Prostate gland (tissue), 2 donors: ENCODE data around the gene VPS13D. TPM values are rescaled to one million over a fixed set of nuclear protein-coding genes. Genes with fewer than 3 reads are reported as not detected.

Experiments
- DNase-seq: peaks from one replicate; pipeline ENCODE4 v3.0.0-alpha.2; 2019; ENCODE audit warnings: low spot score
- H3K27ac ChIP-seq, 2 donors: fragments of 200-600 bp; sonication (generic); 2 replicates each; pipeline ENCODE4 v1.5.1; 2017 to 2019
- H3K27me3 ChIP-seq: fragments of 200-600 bp; sonication (generic); replicated peaks from 2 replicates; pipeline ENCODE4 v1.5.1; 2019; ENCODE audit not compliant: insufficient read depth
- H3K36me3 ChIP-seq, 2 donors: fragments of 200-600 bp; sonication (generic); 1 replicate in 1 of 2; 2 replicates in 1 of 2; pipeline versions ENCODE4 v1.5.1 to v1.8.1; 2017 to 2019
- H3K4me1 ChIP-seq: fragments of 200-600 bp; sonication (generic); replicated peaks from 2 replicates; pipeline ENCODE4 v1.5.1; 2019
- H3K4me3 ChIP-seq, 2 donors: fragments of 200-600 bp; sonication (generic); 2 replicates each; pipeline ENCODE4 v1.5.1; 2017 to 2019
- H3K9me3 ChIP-seq: fragments of 200-600 bp; sonication (generic); 2 replicates; pipeline ENCODE4 v1.5.1; 2017
- CTCF ChIP-seq, 4 experiments: fragments of 200-600 bp in 2 of 4; fragments of 450-650 bp in 2 of 4; sonication (generic) in 2 of 4; IDR thresholded peaks; 1 replicate in 3 of 4; 2 replicates in 1 of 4; pipeline ENCODE4 v1.5.1; 2016 to 2019; ENCODE audit warnings: antibody characterized with exemption in 4 of 4, mild to moderate bottlenecking in 2 of 4, moderate library complexity in 2 of 4
- POLR2A ChIP-seq: fragments of 450-650 bp; IDR thresholded peaks from one replicate; pipeline ENCODE4 v1.6.1; 2016; ENCODE audit warnings: antibody characterized with exemption, mild to moderate bottlenecking
- POLR2AphosphoS5 ChIP-seq: sonication (generic); formaldehyde crosslinking; IDR thresholded peaks from one replicate; pipeline ENCODE4 v1.6.1; 2017; ENCODE audit warnings: antibody characterized with exemption
- WGBS: methylation state at CpG from one replicate; pipeline ENCODE4 v1.1.5; 2018; 5-methylcytosine and 5-hydroxymethylcytosine counted together
- intact Hi-C: fragments of 100-400 bp; cut with DNase I; formaldehyde crosslinking; loops from one replicate; pipeline ENCODE4 v1.14.2; 2022
- total RNA-seq, 2 donors: library from RNA; depleted of rRNA; stranded (reverse); fragments of >200 nt; gene quantifications; one replicate each; pipeline ENCODE4 v1.1.0, GENCODE V29; 2016

VPS13D gene
- total RNA-seq, 2 donors from 2014 or later: 60.7 to 80.8 TPM

GRCh38 chr1:12539320-12539704 lies 309.5 kb downstream of the VPS13D start:
- WGBS: 94% methylated on average over 2 of the region's 2 CpGs
- Histone ChIP-seq H3K4me3 (no peak overlapping the region), H3K27me3 (no peaks in the 10 kb centered on the region), H3K36me3 (no peaks in the 10 kb centered on the region), H3K9me3 (no peaks in the 10 kb centered on the region), H3K4me1 (no peaks in the 10 kb centered on the region), H3K27ac (peak overlapping the region; percentile 36 to 67)
- intact Hi-C loops: no loop called here
- TF ChIP-seq CTCF (IDR thresholded peaks at IDR 0.05) (no peak), POLR2A (no peak), POLR2AphosphoS5 (no peak)
- DNase-seq: no peak

DNA sequence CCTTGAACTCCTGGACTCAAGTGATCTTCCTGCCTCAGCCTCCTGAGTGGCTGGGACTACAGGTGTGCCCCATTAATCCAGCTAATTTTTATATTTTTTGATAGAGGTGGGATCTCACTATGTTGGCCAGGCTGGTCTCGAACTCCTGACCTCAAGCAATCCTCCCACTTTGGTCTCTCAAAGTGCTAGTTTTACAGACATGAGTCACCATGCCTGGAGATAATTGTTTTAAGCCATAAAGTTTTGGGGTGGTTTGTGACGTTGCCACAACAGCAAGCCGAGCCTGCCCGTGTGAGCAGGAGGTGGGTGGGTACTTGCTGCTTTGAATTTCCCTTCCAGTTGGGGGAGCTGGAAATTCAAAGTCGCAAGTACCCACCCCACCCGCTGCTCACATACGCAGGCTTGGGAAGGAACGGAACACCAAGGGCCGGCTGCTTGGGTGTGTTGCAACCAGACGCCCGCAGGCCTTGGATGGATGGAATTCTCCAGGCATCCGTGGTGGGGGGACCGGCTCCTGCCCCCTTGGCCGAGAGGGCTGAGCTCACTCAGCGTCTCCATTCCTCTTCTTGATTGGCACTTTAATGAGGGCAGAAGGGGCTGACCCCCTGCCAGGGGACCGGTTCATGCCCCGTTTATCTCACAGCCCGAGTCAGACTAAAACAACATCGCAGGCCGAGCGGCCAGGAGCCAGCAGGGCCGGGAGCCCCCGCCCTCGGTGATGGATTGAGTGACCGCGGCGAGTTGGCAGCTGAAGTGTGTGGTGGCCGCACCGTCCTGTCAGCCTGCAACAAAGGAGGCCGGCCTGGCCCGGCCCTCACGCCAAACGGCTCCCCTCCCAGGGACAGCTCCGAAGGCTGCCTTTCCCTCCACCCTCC lies 310.1 kb downstream of the VPS13D start:
- no peak for TF ChIP-seq POLR2AphosphoS5
- no peak for TF ChIP-seq POLR2A
- TF ChIP-seq CTCF (IDR thresholded peaks at IDR 0.05): no peak
- H3K9me3 ChIP-seq: no peaks in the 10 kb centered on the region
- H3K4me3 ChIP-seq: no peak overlapping the region
- H3K4me1 ChIP-seq: no peaks in the 10 kb centered on the region
- DNase-seq: no peak
- H3K36me3 ChIP-seq: no peaks in the 10 kb centered on the region
- WGBS: 33% methylated on average over 30 of the region's 34 CpGs
- H3K27ac ChIP-seq: peak overlapping the region; percentile 36 to 67
- no peaks in the 10 kb centered on the region for H3K27me3 ChIP-seq
- intact Hi-C loops: loop anchor here (1.0 to 5.0 kb wide), 2 partner anchors 79 to 228 kb away; no protein-coding TSS in a partner anchor

DNA sequence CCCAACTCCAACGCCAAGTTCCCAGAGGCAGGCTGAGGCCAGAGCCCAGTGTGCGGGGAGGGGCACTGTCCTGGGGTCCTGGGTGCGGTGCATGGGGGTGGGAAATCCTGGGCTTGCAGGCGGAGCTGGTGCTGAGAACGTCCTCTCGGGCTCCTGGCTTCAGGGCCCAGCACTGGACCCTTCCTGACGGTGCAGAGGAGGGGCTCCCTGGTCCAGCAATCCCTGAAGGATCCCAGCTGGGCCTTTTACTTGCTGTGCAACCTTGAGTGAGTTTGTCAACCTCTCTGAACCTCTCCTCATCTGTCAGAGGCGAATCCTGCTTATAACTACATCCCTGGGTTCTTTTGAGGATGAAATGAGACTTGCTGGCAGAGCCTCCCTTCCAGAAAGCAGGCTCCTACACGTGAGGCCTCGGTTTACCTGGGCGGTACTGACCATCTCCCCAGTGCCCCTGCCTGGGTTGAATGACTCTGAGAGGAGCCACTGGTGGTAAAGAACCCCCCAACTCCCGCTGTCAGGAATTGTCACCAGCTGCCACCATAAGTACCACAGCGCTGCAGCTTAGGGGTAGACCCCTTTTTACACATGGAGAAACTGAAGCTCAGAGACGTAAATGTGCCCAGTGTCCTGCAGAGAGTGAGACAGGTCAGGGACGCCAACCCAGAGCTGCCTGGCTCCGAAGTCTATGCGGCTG lies 310.9 kb downstream of the VPS13D start:
- DNase-seq: no peak
- 65% methylated on average over 17 of the region's 17 CpGs for WGBS
- Histone ChIP-seq H3K27ac (peak overlapping the region; percentile 36 to 67), H3K4me1 (no peaks in the 10 kb centered on the region), H3K4me3 (no peak overlapping the region), H3K36me3 (no peaks in the 10 kb centered on the region), H3K27me3 (no peaks in the 10 kb centered on the region), H3K9me3 (no peaks in the 10 kb centered on the region)
- TF ChIP-seq POLR2A: no peak
- no peak for TF ChIP-seq CTCF (IDR thresholded peaks at IDR 0.05)
- TF ChIP-seq POLR2AphosphoS5: no peak
- intact Hi-C loops: loop anchor here (1.0 to 5.0 kb wide), 2 partner anchors 79 to 228 kb away; no protein-coding TSS in a partner anchor

DNA sequence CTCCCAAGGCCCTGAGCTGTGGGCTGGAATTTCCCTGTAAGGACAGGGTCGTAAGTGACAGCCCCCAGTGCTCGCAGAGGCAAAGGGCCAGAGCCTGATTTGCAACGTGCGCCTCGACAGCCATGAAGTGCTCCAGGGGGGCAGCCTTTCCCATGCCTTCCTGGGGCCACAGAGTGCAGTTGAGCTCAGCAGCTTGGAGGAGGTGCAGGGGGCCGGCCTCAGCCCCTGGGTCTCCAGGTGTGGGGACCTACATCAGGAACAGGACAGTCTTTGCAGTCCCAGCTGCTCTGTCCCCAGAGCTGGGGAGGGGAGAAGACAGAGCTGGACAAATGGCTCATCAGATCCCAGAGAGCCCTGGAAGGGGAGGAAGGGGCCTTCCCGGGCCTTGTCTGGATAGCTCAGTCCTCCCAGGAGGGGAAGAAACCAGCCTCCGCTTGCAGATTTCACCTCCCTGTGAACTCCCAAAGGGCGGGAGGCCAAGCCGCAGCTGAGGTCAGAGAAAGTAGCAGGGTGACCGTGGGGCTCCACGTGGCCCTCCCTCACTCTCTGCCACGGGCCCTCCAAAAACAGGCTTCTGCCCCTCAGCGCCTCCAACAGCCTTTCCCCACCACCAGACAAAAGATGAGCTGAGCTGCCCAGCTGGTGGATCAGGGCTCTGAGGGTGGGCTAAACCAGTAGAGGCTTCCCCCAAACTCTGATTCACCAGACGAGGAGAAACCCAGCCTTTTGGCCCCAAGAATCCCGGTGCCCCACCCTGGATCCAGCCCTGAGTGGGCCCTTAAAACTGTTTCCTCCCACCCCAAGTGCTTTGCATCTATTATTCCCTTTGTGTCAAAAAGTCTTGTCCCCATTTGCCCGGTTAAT lies 311.7 kb downstream of the VPS13D start:
- intact Hi-C loops: loop anchor here (5.0 kb wide), 1 partner anchor 229 kb away; no protein-coding TSS in a partner anchor
- H3K9me3 ChIP-seq: no peaks in the 10 kb centered on the region
- no peak for DNase-seq
- H3K27ac ChIP-seq: peak overlapping the region; percentile 36 to 67
- H3K4me3 ChIP-seq: no peak overlapping the region
- no peaks in the 10 kb centered on the region for H3K27me3 ChIP-seq
- TF ChIP-seq POLR2A (no peak), CTCF (IDR thresholded peaks at IDR 0.05) (no peak), POLR2AphosphoS5 (no peak)
- no peaks in the 10 kb centered on the region for H3K36me3 ChIP-seq
- WGBS: 52% methylated on average over 12 of the region's 17 CpGs
- no peaks in the 10 kb centered on the region for H3K4me1 ChIP-seq
